Neural cell (in vitro differentiated cells): ENCODE measurements around the gene APBB2. TPM values are rescaled to one million over a fixed set of nuclear protein-coding genes. Genes with fewer than 3 reads are reported as not detected.

Source experiments
- H2AFZ ChIP-seq: fragments of 200-600, 300-800 bp; sonication (generic), shearing (Covaris generic); 2 replicates; pipeline ENCODE4 v1.6.0; 2014; ENCODE audit warnings: low read depth, mild to moderate bottlenecking, antibody characterized with exemption, low read length, moderate library complexity
- H3F3A ChIP-seq: fragments of 200-600 bp; shearing (Covaris generic); 2 replicates; pipeline ENCODE4 v1.6.1; 2016; ENCODE audit warnings: mild to moderate bottlenecking, moderate library complexity, mixed read lengths, antibody characterized with exemption, low read length; ENCODE audit not compliant: insufficient read depth, poor library complexity, severe bottlenecking
- H3K27ac ChIP-seq: fragments of 200-600, 300-800 bp; sonication (generic), shearing (Covaris generic); 2 replicates; pipeline ENCODE4 v1.5.1; 2014; ENCODE audit warnings: mild to moderate bottlenecking, low read length, moderate library complexity
- H3K27me3 ChIP-seq: fragments of 300-800, 200-600 bp; sonication (generic), shearing (Covaris generic); 2 replicates; pipeline ENCODE4 v1.6.0; 2014; ENCODE audit warnings: mild to moderate bottlenecking, low read depth, low read length, moderate library complexity; ENCODE audit not compliant: insufficient read depth
- H3K36me3 ChIP-seq: fragments of 300-800, 200-600 bp; sonication (generic), shearing (Covaris generic); 2 replicates; pipeline ENCODE4 v1.5.1; 2014; ENCODE audit warnings: mild to moderate bottlenecking, antibody characterized with exemption, low read length, moderate library complexity; ENCODE audit not compliant: insufficient read depth
- H3K4me2 ChIP-seq: fragments of 300-800, 200-600 bp; sonication (generic), shearing (Covaris generic); 2 replicates; pipeline ENCODE4 v1.6.0; 2014; ENCODE audit warnings: mild to moderate bottlenecking, low read length
- H3K4me3 ChIP-seq: fragments of 300-800, 200-600 bp; sonication (generic), shearing (Covaris generic); 2 replicates; pipeline ENCODE4 v1.5.1; 2014; ENCODE audit warnings: mild to moderate bottlenecking, low read length, moderate library complexity
- H3K79me2 ChIP-seq: fragments of 200-600 bp; shearing (Covaris generic); replicated peaks from 2 replicates; pipeline ENCODE4 v1.6.0; 2014; ENCODE audit warnings: mild to moderate bottlenecking, low read length, moderate library complexity; ENCODE audit not compliant: insufficient read depth
- H3K9ac ChIP-seq: fragments of 300-800, 200-600 bp; sonication (generic), shearing (Covaris generic); 2 replicates; pipeline ENCODE4 v1.6.1; 2016; ENCODE audit warnings: mild to moderate bottlenecking, low read length, mixed read lengths
- H3K9me2 ChIP-seq: fragments of 200-600 bp; shearing (Covaris generic); 2 replicates; pipeline ENCODE4 v1.6.1; 2016; ENCODE audit warnings: mild to moderate bottlenecking, low read length, mixed read lengths; ENCODE audit not compliant: insufficient read depth
- H3K9me3 ChIP-seq: fragments of 200-600, 300-800 bp; sonication (generic), shearing (Covaris generic); 2 replicates; pipeline ENCODE4 v1.6.1; 2016; ENCODE audit warnings: mild to moderate bottlenecking, mixed run types, low read length, moderate library complexity, mixed read lengths
- H4K20me1 ChIP-seq: fragments of 200-600 bp; shearing (Covaris generic); 2 replicates; pipeline ENCODE4 v1.6.1; 2016; ENCODE audit warnings: mild to moderate bottlenecking, mixed run types; ENCODE audit not compliant: insufficient read depth
- CTCF ChIP-seq: fragments of 450-650 bp; IDR thresholded peaks from 2 replicates; pipeline ENCODE4 v1.5.1; 2014; ENCODE audit warnings: antibody characterized with exemption, mild to moderate bottlenecking, moderate library complexity; ENCODE audit not compliant: poor library complexity, severe bottlenecking
- EP300 ChIP-seq: fragments of 450-650 bp; conservative IDR thresholded peaks from 2 replicates; pipeline ENCODE4 v1.6.1; 2014; ENCODE audit warnings: antibody characterized with exemption, mild to moderate bottlenecking, moderate library complexity; ENCODE audit not compliant: poor library complexity, severe bottlenecking
- EZH2 ChIP-seq: fragments of 200-600, 300-800 bp; shearing (Covaris generic), sonication (generic); IDR thresholded peaks from 2 replicates; pipeline ENCODE4 v1.6.1; 2014; ENCODE audit warnings: antibody characterized with exemption, low read length, borderline replicate concordance, mild to moderate bottlenecking; ENCODE audit not compliant: insufficient read depth, poor library complexity, severe bottlenecking
- MXI1 ChIP-seq: fragments of 450-650 bp; conservative IDR thresholded peaks from 2 replicates; pipeline ENCODE4 v1.6.1; 2014; ENCODE audit warnings: antibody characterized with exemption, mild to moderate bottlenecking; ENCODE audit not compliant: poor library complexity, severe bottlenecking
- POLR2AphosphoS5 ChIP-seq: IDR thresholded peaks from 2 replicates; pipeline ENCODE4 v1.6.1; 2012
- RAD21 ChIP-seq: fragments of 450-650 bp; conservative IDR thresholded peaks from 2 replicates; pipeline ENCODE4 v1.6.1; 2014; ENCODE audit warnings: antibody characterized with exemption, mild to moderate bottlenecking, moderate library complexity
- REST ChIP-seq: IDR thresholded peaks from 2 replicates; pipeline ENCODE4 v1.6.1; 2012; ENCODE audit warnings: borderline replicate concordance
- SMC3 ChIP-seq: fragments of 450-650 bp; conservative IDR thresholded peaks from 2 replicates; pipeline ENCODE4 v1.6.1; 2014; ENCODE audit warnings: antibody characterized with exemption, mild to moderate bottlenecking, moderate library complexity; ENCODE audit not compliant: poor library complexity
- TAF1 ChIP-seq: IDR thresholded peaks from 2 replicates; pipeline ENCODE4 v1.6.1; 2012; ENCODE audit warnings: low read depth
- polyA plus RNA-seq: library from polyadenylated mRNA; depleted of rRNA; stranded (reverse); fragments of >200 nt; gene quantifications from 2 replicates; pipeline ENCODE4 v1.2.3, GENCODE V29; 2014

APBB2 gene
- polyA plus RNA-seq, 1 donor from 2014 or later = 41.9 TPM

DNA sequence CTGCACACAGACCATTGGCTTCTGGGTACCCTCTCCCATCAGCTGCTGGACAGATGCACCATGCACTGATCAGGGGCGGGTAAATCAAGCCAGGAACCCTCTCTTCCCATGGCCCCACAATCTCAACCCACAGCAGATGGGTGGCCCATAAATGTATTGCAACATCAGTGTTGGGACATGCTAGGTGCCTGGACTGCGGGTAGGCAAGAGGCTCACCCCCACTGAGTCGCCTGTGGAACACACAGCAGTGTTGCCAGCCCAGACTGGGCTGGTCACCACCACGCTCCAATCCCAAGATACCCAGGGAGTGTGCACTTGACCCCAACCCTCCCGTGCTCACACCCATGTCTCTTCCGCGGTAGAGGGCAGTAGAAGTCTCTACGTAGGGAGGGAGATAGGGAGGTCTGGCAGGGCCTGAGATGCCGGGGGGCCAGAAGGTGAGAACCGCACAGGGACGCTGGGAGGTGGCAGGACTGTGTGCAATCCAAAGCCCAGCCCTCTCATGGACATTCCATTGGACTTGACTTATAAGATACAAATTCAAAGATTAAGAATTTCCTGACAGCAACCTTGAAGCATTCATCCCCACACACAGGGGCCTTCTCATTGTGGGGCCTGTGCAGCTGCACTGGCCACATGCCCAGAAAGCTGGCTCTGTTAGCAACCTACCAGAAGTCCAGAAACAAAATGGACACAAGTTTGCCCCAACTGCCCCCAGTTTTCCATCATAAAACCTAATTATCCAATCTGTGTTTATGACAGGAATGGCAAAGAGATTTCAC is 280.9 kb downstream of the APBB2 start:
- H3K27me3 ChIP-seq = no peaks in the 10 kb centered on the region

GRCh38 chr4:40931841-40932240 is 282.5 kb downstream of the APBB2 start:
- no peaks in the 10 kb centered on the region for H3K27me3 ChIP-seq
- H3K9ac ChIP-seq = no peak overlapping the region
- H3K9me2 ChIP-seq = no peaks in the 10 kb centered on the region
- no peaks in the 10 kb centered on the region for H3K36me3 ChIP-seq
- no peak overlapping the region for H3K27ac ChIP-seq
- no peak overlapping the region for H3K4me3 ChIP-seq
- H4K20me1 ChIP-seq = no peaks in the 10 kb centered on the region
- H3K79me2 ChIP-seq = no peaks in the 10 kb centered on the region
- no peaks in the 10 kb centered on the region for H3K9me3 ChIP-seq
- H3F3A ChIP-seq = no peaks in the 10 kb centered on the region
- no peak overlapping the region for H2AFZ ChIP-seq
- H3K4me2 ChIP-seq = no peak overlapping the region
- TF ChIP-seq CTCF (no peak), TAF1 (no peak), POLR2AphosphoS5 (no peak), EZH2 (no peak), SMC3 (no peak), RAD21 (no peak), MXI1 (no peak), EP300 (no peak)

More for the DNA sequence above, 280.9 kb downstream of the APBB2 start:
- no peaks in the 10 kb centered on the region for H3K79me2 ChIP-seq
- H2AFZ ChIP-seq = no peak overlapping the region
- no peaks in the 10 kb centered on the region for H3K36me3 ChIP-seq
- TF ChIP-seq EZH2 (no peak), EP300 (no peak), POLR2AphosphoS5 (no peak), TAF1 (no peak), RAD21 (no peak), CTCF (no peak), SMC3 (no peak), MXI1 (no peak), REST (no peak)
- no peak overlapping the region for H3K27ac ChIP-seq
- no peaks in the 10 kb centered on the region for H3F3A ChIP-seq
- H4K20me1 ChIP-seq = no peaks in the 10 kb centered on the region
- H3K4me3 ChIP-seq = no peak overlapping the region
- H3K9me3 ChIP-seq = no peaks in the 10 kb centered on the region
- no peaks in the 10 kb centered on the region for H3K9me2 ChIP-seq
- no peak overlapping the region for H3K4me2 ChIP-seq
- no peak overlapping the region for H3K9ac ChIP-seq
